ENCODE measurements around the gene STARD10.

The STARD10 gene

GRCh38 chr11:72741849-72742512, 51.9 kb downstream of the STARD10 start:
- Histone ChIP-seq H3K4me3 (ENCODE audit: low read depth, low read length) (no peak overlapping the region), H3K27ac (peak overlapping the region; percentile 86), H3K36me3 (peaks cover 3% of the 10 kb centered on the region), H3K9me3 (ENCODE audit: severe bottlenecking) (no peaks in the 10 kb centered on the region), H3K27me3 (ENCODE audit: insufficient read depth, low read depth, severe bottlenecking) (no peaks in the 10 kb centered on the region)
- DNase-seq = no peak
- TF ChIP-seq CTCF (IDR thresholded peaks at IDR 0.05; ENCODE audit: low read depth, low read length) = no peak

- TF ChIP-seq CTCF (IDR thresholded peaks at IDR 0.05; ENCODE audit: low read depth, low read length) = no peak
Measured at GRCh38 chr11:72741429-72741833, 52.4 kb downstream of the STARD10 start.

GRCh38 chr11:72740562-72741428, 53.1 kb downstream of the STARD10 start:
- Histone ChIP-seq H3K27me3 (ENCODE audit: insufficient read depth, low read depth, severe bottlenecking) (no peaks in the 10 kb centered on the region), H3K4me3 (ENCODE audit: low read depth, low read length) (no peak overlapping the region), H3K9me3 (ENCODE audit: severe bottlenecking) (no peaks in the 10 kb centered on the region), H3K36me3 (peaks cover 3% of the 10 kb centered on the region), H3K27ac (peak overlapping the region; percentile 86)
- TF ChIP-seq CTCF (IDR thresholded peaks at IDR 0.05; ENCODE audit: low read depth, low read length) = no peak
- DNase-seq = no peak

More at GRCh38 chr11:72741429-72741833, 52.4 kb downstream of the STARD10 start:
- peak overlapping the region; percentile 86 for H3K27ac ChIP-seq
- DNase-seq = no peak
- H3K36me3 ChIP-seq = peaks cover 3% of the 10 kb centered on the region
- no peak overlapping the region for H3K4me3 ChIP-seq (ENCODE audit: low read depth, low read length)
- no peaks in the 10 kb centered on the region for H3K9me3 ChIP-seq (ENCODE audit: severe bottlenecking)
- no peaks in the 10 kb centered on the region for H3K27me3 ChIP-seq (ENCODE audit: insufficient read depth, low read depth, severe bottlenecking)

GRCh38 chr11:72740060-72740424, 53.8 kb downstream of the STARD10 start:
- no peak overlapping the region for H3K4me3 ChIP-seq (ENCODE audit: low read depth, low read length)
- no peaks in the 10 kb centered on the region for H3K9me3 ChIP-seq (ENCODE audit: severe bottlenecking)
- no peak for DNase-seq
- no peaks in the 10 kb centered on the region for H3K27me3 ChIP-seq (ENCODE audit: insufficient read depth, low read depth, severe bottlenecking)
- no peak for TF ChIP-seq CTCF (IDR thresholded peaks at IDR 0.05; ENCODE audit: low read depth, low read length)
- peaks cover 3% of the 10 kb centered on the region for H3K36me3 ChIP-seq
- no peak overlapping the region for H3K27ac ChIP-seq

GRCh38 chr11:72739240-72740059, 54.4 kb downstream of the STARD10 start:
- no peak overlapping the region for H3K4me3 ChIP-seq (ENCODE audit: low read depth, low read length)
- H3K36me3 ChIP-seq = peaks cover 3% of the 10 kb centered on the region
- no peak for TF ChIP-seq CTCF (IDR thresholded peaks at IDR 0.05; ENCODE audit: low read depth, low read length)
- DNase-seq = no peak
- no peaks in the 10 kb centered on the region for H3K9me3 ChIP-seq (ENCODE audit: severe bottlenecking)
- no peak overlapping the region for H3K27ac ChIP-seq
- H3K27me3 ChIP-seq (ENCODE audit: insufficient read depth, low read depth, severe bottlenecking) = no peaks in the 10 kb centered on the region

Measured in WERI-Rb-1 (cell line).